GM23338 (cell line): ENCODE results near the gene STON1. TPM values are rescaled to one million over a fixed set of nuclear protein-coding genes. Genes with fewer than 3 reads are reported as not detected.

ENCODE experiments used
- ATAC-seq: fragments of 200-7000 bp; cut with Tn5 transposase; 3 replicates; pipeline ENCODE4 v1.9.1; 2020
- DNase-seq: peaks from one replicate; pipeline ENCODE4 v3.0.0-alpha.2; 2015; ENCODE audit warnings: low spot score
- H2AFZ ChIP-seq: fragments of 200-600 bp; sonication (generic); 2 replicates; pipeline ENCODE4 v1.8.0; 2016; ENCODE audit warnings: antibody characterized with exemption, mild to moderate bottlenecking, moderate library complexity
- H3F3A ChIP-seq: fragments of 200-600 bp; sonication (generic); replicated peaks from 2 replicates; pipeline ENCODE4 v1.8.0; 2017; ENCODE audit warnings: antibody characterized with exemption, mixed run types, low read depth
- H3K27ac ChIP-seq: fragments of 200-600 bp; sonication (generic); 2 replicates; pipeline ENCODE4 v1.6.1; 2016; ENCODE audit warnings: low read depth
- H3K27me3 ChIP-seq: fragments of 200-600 bp; sonication (generic); 2 replicates; pipeline ENCODE4 v1.8.0; 2016; ENCODE audit warnings: mild to moderate bottlenecking, mixed run types, moderate library complexity; ENCODE audit not compliant: insufficient read depth
- H3K36me3 ChIP-seq: fragments of 200-600 bp; sonication (generic); 2 replicates; pipeline ENCODE4 v1.8.0; 2016; ENCODE audit warnings: mild to moderate bottlenecking; ENCODE audit not compliant: insufficient read depth
- H3K4me1 ChIP-seq: fragments of 200-600 bp; sonication (generic); 2 replicates; pipeline ENCODE4 v1.8.0; 2016; ENCODE audit warnings: mild to moderate bottlenecking, moderate library complexity; ENCODE audit not compliant: insufficient read depth
- H3K4me2 ChIP-seq: fragments of 200-600 bp; sonication (generic); 2 replicates; pipeline ENCODE4 v1.7.1; 2017; ENCODE audit warnings: mixed run types
- H3K4me3 ChIP-seq: fragments of 200-600 bp; sonication (generic); 2 replicates; pipeline ENCODE4 v1.6.1; 2016; ENCODE audit warnings: mixed run types
- H3K79me2 ChIP-seq: fragments of 200-600 bp; sonication (generic); replicated peaks from 2 replicates; pipeline ENCODE4 v1.8.0; 2017; ENCODE audit warnings: mild to moderate bottlenecking; ENCODE audit not compliant: insufficient read depth
- H3K9me2 ChIP-seq: fragments of 200-600 bp; sonication (generic); 2 replicates; pipeline ENCODE4 v1.8.0; 2017; ENCODE audit not compliant: insufficient read depth
- H4K20me1 ChIP-seq: fragments of 200-600 bp; sonication (generic); replicated peaks from 2 replicates; pipeline ENCODE4 v1.8.0; 2017; ENCODE audit warnings: mild to moderate bottlenecking; ENCODE audit not compliant: insufficient read depth
- H3K27ac Mint-ChIP-seq: 2 replicates; pipeline ENCODE4 v1.8.0; 2020; ENCODE audit warnings: inconsistent platforms, mild to moderate bottlenecking, moderate library complexity, mixed read lengths
- H3K27me3 Mint-ChIP-seq: 3 replicates; pipeline ENCODE4 v1.8.0; 2022; ENCODE audit warnings: low read depth, mild to moderate bottlenecking, moderate library complexity, mixed read lengths, inconsistent platforms; ENCODE audit not compliant: insufficient read depth, poor library complexity
- H3K36me3 Mint-ChIP-seq: 3 replicates; pipeline ENCODE4 v1.8.0; 2021; ENCODE audit warnings: low read depth, mild to moderate bottlenecking, inconsistent platforms, moderate library complexity, mixed read lengths
- H3K4me1 Mint-ChIP-seq: 3 replicates; pipeline ENCODE4 v1.8.0; 2020; ENCODE audit warnings: mild to moderate bottlenecking, inconsistent platforms, mixed read lengths
- H3K4me3 Mint-ChIP-seq: 3 replicates; pipeline ENCODE4 v1.8.0; 2021; ENCODE audit warnings: moderate library complexity, mild to moderate bottlenecking, inconsistent platforms, mixed read lengths
- H3K9me3 Mint-ChIP-seq: 3 replicates; pipeline ENCODE4 v1.8.0; 2020; ENCODE audit warnings: moderate library complexity, mild to moderate bottlenecking, inconsistent platforms, mixed read lengths
- CTCF ChIP-seq, 2 experiments: fragments of 200-600 bp in 1 of 2; sonication (generic) in 1 of 2; conservative IDR thresholded peaks; 2 replicates each; pipeline versions ENCODE4 v1.5.1 to v1.6.1; 2016 to 2017; ENCODE audit warnings: antibody characterized with exemption in 2 of 2, low read depth in 2 of 2, mild to moderate bottlenecking in 2 of 2, moderate library complexity in 1 of 2
- ETS1 ChIP-seq: IDR thresholded peaks from 2 replicates; pipeline ENCODE4 v1.6.1; 2016; ENCODE audit warnings: antibody characterized with exemption
- EZH2phosphoT487 ChIP-seq: fragments of 200-600 bp; sonication (generic); IDR thresholded peaks from one replicate; pipeline ENCODE4 v1.8.1; 2018; ENCODE audit warnings: antibody characterized with exemption; ENCODE audit not compliant: unreplicated experiment
- JUNB ChIP-seq: IDR thresholded peaks from one replicate; pipeline ENCODE4 v1.6.1; 2016; ENCODE audit warnings: antibody characterized with exemption; ENCODE audit not compliant: unreplicated experiment
- NANOG ChIP-seq: IDR thresholded peaks from 2 replicates; pipeline ENCODE4 v1.6.1; 2016; ENCODE audit warnings: antibody characterized with exemption, borderline replicate concordance
- POLR2AphosphoS5 ChIP-seq: IDR thresholded peaks from 2 replicates; pipeline ENCODE4 v1.6.1; 2016; ENCODE audit warnings: antibody characterized with exemption, low read depth
- REST ChIP-seq: IDR thresholded peaks from one replicate; pipeline ENCODE4 v1.6.1; 2018; ENCODE audit warnings: antibody characterized with exemption; ENCODE audit not compliant: unreplicated experiment
- ZNF114 ChIP-seq: fragments of 250-450 bp; sonication (Bioruptor Pico); IDR thresholded peaks from 2 replicates; pipeline ENCODE4 v1.5.0; 2020; ENCODE audit warnings: mild to moderate bottlenecking, moderate library complexity
- polyA plus RNA-seq: library from polyadenylated mRNA; unstranded; fragments of >200 nt; fragmentation: Nextera tagmentation; extraction: Ambion mirVana; gene quantifications from 2 replicates; pipeline ENCODE4 v1.2.1, GENCODE V29; 2016
- small RNA-seq: library from RNA; depleted of rRNA; stranded (forward); fragments of <200 nt; gene quantifications from one replicate; pipeline ENCODE3, GENCODE V24; 2014; ENCODE audit warnings: low replicate concordance
- total RNA-seq: library from RNA; depleted of rRNA; stranded (reverse); fragments of >200 nt; shearing (Covaris generic); gene quantifications from 2 replicates; pipeline ENCODE4 v1.2.3, GENCODE V29; 2014; rRNA removed

Gene STON1
- total and polyA plus RNA-seq, 2 experiments from 2014 or later = 5.4 to 14.4 TPM

- H3F3A ChIP-seq = no peaks in the 10 kb centered on the region
- DNase-seq (no peak), ATAC-seq (no peak)
- H3K4me3 ChIP-seq = no peak overlapping the region
- Mint-ChIP-seq H3K36me3 (no peaks in the 10 kb centered on the region), H3K4me1 (no peaks in the 10 kb centered on the region), H3K4me3 (no peak overlapping the region), H3K27me3 (no peaks in the 10 kb centered on the region), H3K27ac (no peak overlapping the region), H3K9me3 (no peaks in the 10 kb centered on the region)
- H3K36me3 ChIP-seq = no peaks in the 10 kb centered on the region
- no peaks in the 10 kb centered on the region for H3K4me1 ChIP-seq
- H3K27ac ChIP-seq = no peak overlapping the region
- no peaks in the 10 kb centered on the region for H3K79me2 ChIP-seq
- H3K4me2 ChIP-seq = no peak overlapping the region
- no peaks in the 10 kb centered on the region for H3K27me3 ChIP-seq
- H2AFZ ChIP-seq = no peak overlapping the region
- H3K9me2 ChIP-seq = peaks cover 6% of the 10 kb centered on the region; the same call in 1 of the 2 replicates
- no peaks in the 10 kb centered on the region for H4K20me1 ChIP-seq
- TF ChIP-seq REST (no peak), JUNB (no peak), ETS1 (no peak), ZNF114 (CRISPR knock-in tag) (no peak), CTCF (conservative IDR thresholded peaks at IDR 0.05; ENCODE audit: low read depth in 2 of 2) (no peak), EZH2phosphoT487 (no peak), NANOG (no peak), POLR2AphosphoS5 (no peak)
Measured at GRCh38 chr2:48638261-48638660, 108.3 kb downstream of the STON1 start.

Small RNA genes within 50 kb of the gene (small RNA-seq; reads per million reads assigned to genes)
- gene RNU6-282P (not detected), gene TPT1P11 (not detected)

Other genes starting within 250 kb of the STON1 start
- 39.0 and 44.5 TPM in 2 replicates for gene FOXN2, start 215.5 kb upstream of the STON1 start, total RNA-seq
- 25.2 and 30.1 TPM in 2 replicates for gene FOXN2, start 215.5 kb upstream of the STON1 start, polyA plus RNA-seq
- gene PPP1R21, start 89.4 kb upstream of the STON1 start, total RNA-seq = 22.2 and 31.6 TPM in 2 replicates
- gene PPP1R21, start 89.4 kb upstream of the STON1 start, polyA plus RNA-seq = 20.7 and 26.1 TPM in 2 replicates
- 0.94 and 2.8 TPM in 2 replicates for gene GTF2A1L, start 87.7 kb downstream of the STON1 start, total RNA-seq
- gene GTF2A1L, start 87.7 kb downstream of the STON1 start, polyA plus RNA-seq = 0.65 and 0.85 TPM in 2 replicates
- 0.12 and 0.45 TPM in 2 replicates for gene LHCGR, start 225.6 kb downstream of the STON1 start, total RNA-seq
- gene LHCGR, start 225.6 kb downstream of the STON1 start, polyA plus RNA-seq = 0.54 and 0.66 TPM in 2 replicates